ENCODE results near the gene TMEM204.

TMEM204 gene

DNA sequence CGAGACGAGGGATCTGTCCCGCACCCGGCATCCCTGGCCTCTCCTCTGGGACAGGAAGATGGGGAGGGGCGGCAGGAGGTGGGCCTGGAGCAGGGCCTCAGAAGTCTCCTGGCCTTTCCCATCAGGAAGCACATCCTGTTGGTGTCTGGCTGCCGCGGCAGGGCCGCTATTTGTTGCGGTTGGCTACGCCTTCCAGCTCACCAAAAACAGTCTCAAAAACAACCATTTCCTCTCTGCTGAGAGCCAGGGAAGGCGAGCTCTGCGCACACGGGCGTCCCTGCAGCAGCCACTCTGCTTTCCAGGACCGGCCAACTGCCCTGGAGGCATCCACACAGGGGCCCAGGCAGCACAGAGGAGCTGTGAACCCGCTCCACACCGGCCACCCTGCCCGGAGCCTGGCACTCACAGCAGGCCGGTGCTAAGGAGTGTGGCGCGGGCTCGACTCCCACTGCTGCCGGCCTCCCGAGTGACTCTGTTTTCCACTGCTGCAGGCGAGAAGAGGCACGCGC is at the start of gene TMEM204:
Gene TMEM204 (plus strand): TSS at position 224 of the 509 bp plus-strand sequence. CDS start 610 bp downstream, outside the sequence.
- no peak for DNase-seq

DNA sequence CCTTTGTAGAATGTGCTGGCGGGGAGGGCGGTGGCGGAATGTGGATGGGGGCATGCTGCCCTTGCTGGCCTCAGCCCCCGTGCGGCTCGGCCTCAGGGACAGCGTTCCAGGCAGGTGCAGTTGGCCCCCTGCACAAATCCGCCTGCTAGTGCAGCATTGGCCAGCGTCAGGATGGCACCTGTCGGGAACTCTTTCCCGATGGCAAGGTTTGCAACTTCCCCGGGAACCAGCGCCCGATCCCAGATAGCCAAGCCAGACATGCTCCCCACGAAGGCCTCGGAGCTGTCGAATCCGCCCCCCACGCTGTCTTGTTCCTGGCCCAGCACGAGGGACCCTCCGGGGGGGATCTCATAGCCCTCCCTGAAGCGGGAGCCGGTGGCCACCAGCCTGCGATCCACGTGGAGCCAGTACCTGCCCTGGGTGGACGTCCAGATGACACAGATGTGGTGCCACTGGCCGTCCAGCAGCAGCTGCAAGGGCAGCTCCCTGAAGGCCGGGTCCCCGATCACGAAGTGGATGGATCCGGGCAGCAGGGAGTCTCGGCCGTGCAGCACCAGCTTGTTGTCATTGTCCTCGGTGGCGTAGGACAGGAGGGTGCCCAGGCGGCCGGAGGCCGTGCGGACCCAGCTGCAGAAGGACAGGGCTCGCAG is 47.5 kb upstream of the TMEM204 start:
- DNase-seq: no peak

DNA sequence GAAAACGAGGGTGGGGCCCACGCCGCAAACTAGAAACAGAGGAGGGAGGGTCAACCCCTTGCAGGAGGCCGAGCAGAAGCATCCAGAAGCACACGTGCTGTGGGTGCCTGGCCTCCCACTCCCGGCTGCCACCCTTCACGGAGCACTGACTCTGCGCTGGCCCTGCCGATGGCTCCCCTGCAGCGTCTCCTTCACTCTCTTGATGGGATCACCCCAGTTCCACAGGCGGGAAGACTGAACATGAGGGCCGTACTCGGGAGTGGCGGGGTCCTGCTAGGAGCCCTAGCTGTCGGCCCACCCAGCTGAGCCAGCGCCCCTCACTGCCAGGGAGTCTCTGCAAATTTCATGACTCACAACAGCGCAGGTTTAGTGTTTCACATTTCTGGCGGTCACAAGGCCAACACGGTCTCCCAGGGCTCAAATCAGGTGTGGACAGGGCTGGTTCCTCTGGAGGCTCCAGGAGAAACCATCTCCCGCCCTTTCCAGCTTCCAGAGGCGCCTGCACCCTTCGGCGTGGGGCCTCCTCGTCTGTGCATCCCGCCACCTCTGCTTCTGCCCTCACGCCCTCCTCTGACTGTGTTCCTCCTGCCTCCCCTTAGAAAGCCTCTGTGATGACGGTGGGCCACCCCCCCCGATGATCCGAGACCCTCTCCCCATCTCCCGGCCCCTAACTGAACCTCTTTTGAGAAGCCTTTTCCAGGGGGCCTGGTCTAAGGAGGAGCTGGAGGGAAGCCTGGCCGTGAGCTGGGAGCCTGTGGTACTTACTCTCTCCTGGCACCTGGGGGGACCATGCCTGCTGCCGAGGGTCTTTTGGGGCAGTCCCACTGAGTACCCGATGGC is 46.7 kb upstream of the TMEM204 start:
- DNase-seq: no peak

DNA sequence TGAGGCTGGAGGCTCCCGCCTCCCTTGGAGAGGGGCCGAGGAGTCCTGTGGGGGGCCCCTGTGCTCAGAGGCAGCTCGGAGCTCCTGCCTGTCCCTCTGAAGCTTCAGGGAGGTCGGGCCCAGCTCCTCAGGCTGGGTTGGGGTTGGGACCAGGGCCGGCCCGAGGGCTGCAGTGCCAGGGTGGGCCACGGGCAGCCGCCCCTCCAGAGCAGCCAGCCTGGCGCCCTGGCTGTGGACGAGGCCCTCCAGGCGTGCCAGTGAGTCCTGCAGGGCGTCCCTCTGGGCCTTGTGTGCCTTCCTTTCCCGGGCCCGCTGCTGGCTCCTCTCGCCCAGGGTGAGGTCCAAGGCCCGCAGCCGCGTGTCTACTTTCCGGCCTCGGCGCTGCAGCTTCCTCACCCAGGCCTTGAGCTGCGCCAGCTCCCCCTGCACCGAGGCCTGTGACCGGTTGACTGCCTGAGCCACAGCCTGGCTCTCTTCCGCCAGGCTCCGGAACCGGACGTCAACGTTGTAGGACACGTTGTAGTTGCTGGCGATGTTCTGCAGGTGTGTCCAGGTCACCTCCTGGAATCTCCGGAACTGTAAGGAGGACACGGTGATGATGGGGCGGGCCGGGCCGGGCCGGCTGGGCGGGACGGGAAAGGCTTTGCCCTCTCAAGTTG is 45.9 kb upstream of the TMEM204 start:
- no peak for DNase-seq

DNA sequence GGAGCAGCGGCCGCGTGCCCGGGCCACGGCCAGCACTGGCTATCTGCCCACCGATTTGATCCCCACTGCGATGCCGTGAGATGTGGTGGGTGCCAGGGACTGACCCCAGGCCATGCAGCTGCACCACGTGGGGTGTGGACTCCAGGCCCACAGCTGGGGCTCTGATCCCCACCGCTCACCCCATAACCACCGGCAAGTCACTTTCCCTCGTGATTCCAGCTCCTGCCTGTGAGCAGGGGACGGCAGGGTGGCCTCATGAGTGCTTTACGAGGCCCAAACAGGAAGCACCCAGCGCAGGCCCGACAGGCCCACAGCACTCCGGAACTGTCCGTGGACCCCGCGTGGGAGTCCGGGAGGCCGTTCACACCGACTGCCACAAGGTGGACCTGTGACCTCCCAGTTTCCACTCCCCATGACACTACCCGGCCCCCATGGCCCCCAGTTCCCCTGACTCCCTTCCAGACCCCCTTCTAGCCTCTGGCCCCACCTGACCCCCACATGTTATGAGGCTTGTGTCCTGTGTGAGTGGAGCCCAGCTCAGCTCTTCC is 45.3 kb upstream of the TMEM204 start:
- DNase-seq: no peak

DNA sequence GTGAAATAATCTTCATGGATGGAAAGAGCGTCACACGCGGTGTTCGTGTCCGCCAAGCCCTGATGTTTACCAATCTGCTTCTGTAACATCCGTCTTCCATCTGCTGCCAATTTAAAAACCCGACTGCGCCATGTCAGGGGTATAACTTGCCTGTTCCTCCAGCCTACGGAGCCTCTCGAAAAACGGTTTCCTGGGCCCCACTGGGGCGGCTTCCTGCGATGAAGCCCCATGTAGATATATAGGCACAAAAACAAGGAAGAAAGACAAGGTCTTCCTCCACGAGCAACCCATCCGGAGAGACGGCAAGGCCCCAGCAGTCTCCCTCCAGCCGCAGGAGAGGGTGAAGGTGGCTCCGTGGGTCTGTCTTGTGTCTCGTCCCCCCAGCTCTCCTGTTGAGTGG is 44.8 kb upstream of the TMEM204 start, which contains the start of gene PTX4:
Gene PTX4 (minus strand): TSS at position 326 of the 400 bp plus-strand sequence. CDS start 35 bp downstream, at position 291.
- DNase-seq: no peak

DNA sequence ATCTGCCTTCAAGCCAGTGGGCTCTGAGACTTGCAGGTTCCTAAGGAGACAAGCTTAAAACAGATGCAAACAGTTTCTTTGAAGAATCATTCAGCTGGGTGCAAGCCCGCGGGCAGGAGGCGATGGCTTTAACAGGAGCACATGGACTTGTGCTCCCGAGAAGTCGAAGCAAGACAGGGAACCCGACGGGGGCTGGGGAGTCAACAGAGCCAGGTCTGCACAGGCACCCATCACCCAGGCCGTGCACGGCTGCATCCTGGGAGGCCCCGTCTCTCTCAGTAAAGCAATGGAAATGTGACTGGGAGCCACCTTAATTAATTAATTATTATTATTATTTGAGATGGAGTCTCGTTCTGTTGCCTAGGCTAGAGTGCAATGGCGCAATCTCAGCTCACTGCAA is 44.4 kb upstream of the TMEM204 start:
- DNase-seq: no peak

DNA sequence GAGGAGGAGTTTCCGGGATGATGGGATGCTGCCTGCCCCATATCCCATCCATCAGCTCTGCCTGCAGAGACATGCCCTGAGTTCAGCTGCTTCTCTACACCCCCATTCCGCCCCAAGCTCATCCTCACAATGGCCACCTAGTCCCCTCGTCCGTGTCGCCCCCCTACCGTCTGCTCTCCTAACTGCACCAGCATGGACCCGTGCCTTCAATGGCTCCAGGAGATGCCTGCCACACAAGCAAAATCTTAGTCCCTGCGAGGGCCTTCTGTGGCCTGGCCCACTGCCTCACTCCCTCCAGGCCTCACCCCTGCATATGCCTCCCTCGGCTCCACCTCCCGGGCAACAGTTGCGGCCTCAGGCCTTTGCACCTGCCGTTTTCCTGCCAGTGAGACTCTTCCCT is 42.1 kb upstream of the TMEM204 start:
- no peak for DNase-seq

DNA sequence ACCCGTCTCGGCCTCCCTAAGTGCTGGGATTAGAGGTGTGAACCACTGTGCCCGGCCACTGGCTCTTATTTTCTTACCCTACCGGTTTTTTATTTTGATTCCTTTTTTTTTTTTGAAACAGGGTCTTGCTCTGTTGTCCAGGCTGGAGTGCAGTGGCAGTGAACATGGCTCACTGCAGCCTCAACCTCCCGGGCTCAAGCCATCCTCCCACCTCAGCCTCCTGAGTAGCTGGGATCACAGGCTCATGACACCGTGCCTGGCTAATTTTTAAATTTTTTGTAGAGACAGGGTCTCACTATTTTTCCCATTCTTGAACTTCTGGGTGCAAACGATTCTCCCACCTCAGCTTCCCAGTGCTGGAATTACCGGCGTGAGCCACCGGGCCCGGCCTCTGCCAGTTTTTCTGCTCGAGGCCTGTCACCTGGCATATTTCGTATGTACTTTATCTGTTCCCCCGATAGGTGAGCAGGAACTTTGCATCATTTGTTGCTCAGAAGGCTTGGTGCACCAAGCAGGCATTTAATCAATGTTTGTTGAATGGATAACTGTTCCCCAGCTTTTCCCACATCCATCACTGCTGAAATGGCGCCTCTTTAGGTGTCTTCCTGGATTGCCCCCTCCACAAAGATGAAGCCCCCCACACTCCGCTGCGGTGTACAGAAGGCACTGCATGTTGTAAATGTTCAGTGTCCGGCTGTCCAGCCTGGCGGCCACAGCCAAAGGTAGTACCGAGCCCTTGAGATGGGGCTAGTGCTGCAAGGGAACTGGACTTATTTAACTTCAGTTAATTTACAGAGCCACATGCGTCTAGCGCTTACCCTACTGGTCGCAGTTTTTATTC is 41.2 kb upstream of the TMEM204 start:
- DNase-seq: no peak

DNA sequence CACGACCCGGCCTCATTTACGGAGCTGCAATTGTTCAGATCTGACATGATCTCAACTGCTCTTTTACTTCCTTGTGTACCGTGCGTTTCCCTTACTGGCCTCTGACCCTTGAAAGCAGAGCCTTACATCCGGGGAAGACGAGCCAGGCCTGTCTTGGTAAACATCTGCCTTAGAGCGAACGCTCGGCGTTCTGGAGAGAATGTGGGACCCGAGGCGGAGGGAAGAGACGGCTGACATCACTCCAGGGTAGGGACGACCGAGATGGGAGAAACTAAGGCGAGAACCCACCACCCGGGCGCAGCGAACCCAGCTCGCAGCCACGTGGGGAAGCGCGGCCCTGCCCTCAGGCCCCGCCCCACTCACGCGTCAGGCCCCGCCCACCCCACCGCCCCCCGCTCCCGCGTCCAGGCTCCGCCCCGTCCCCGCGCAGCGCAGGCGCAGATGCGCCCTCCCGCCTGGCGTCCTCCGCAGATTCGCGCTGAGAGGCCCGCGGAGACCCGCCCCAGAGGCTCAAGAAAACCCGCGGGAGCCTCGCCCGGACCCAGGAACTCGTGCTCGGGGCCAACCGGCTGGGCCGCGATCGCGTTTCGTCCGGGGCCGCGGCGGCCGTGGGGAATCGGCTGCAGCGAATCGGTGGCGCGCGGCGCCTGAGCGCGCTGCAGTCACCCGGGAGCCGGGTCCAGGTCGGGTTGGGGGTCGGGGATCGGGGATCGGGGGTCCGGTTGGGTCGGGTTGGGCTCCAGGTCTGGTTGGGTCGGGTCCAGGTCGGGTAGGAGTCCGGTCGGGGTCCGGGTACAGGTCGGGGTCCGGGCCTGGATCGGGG is 40.3 kb upstream of the TMEM204 start, which contains the start of gene TELO2:
Gene TELO2 (plus strand): TSS at position 438 of the 823 bp plus-strand sequence. CDS start 922 bp downstream, outside the sequence.
- peak; percentile 77 for DNase-seq

DNA sequence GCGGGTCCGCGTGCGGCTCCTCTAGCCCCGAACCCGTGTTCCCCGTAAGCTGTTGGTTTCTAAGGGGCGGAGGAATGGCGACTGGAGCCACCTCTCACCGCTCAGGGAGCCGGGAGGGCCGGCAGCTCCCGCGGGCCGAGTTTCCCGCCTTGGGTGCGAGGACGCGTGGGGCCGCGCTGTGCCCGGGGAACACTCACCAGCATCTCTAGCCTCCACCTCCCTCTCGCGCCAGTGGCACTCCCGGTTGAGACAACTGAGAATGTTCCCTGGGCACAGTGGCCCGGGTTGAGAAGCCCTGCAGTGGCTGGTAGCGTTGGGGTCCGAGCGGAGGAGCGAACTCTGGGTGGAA is 39.7 kb upstream of the TMEM204 start:
- DNase-seq: no peak

DNA sequence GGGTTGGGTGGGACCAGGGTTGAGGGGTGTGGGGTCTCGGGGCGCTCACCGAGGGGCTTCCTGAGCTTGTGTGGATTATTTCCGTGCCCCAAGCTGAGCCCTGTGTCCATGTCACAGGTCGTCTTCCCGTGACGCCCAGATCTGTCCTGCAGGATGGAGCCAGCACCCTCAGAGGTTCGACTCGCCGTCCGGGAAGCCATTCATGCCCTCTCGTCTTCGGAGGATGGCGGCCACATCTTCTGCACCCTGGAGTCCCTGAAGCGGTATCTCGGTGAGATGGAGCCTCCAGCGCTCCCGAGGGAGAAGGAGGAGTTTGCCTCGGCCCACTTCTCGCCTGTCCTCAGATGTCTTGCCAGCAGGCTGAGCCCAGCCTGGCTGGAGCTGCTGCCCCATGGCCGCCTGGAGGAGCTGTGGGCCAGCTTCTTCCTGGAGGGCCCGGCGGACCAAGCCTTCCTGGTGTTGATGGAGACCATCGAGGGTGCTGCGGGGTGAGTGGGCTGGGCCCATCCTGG is 39.3 kb upstream of the TMEM204 start:
- DNase-seq: no peak

DNA sequence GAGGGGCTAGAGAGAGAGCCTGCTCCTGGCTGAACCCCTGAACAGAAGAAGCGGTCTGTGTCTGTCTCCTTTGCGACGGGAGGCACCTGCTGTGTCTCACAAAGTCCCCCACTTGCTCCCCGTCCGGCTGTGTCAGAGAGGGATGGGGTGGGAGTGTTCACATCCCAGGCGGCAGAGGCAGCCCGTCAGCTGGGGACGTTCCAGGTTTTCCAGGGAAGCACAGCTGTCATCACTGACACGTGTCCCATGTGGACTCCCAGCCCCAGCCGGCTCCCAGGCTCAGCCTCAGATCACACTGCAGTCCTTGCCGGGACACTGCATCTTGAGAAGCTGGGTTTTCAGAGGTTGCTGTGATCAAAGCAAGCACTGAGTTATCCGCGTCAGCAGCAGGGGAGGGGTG is 38.8 kb upstream of the TMEM204 start:
- no peak for DNase-seq

DNA sequence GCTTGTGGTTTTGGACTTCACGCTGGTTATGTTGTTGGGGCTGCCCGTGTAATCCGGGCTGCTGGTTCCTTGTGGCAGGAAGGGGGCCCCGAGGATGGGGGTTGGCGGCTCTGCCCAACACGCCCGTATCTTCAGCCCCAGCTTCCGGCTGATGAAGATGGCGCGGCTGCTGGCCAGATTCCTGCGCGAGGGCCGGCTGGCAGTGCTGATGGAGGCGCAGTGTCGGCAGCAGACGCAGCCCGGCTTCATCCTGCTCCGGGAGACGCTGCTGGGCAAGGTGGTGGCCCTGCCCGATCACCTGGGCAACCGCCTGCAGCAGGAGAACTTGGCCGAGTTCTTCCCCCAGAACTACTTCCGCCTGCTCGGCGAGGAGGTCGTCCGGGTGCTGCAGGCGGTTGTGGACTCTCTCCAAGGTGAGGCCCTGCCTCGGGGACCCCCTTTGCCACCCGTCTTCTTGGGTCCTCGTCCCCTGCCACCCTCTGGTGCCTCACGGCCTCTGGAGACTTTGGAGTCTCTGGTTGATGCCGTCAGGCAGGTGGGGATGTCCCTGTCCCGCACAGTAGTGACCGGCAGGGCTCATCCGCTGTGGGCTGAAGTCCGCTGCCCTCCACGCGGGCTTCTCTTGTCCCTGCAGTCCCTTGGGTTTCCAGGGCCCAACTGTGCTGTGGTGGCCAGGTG is 38.1 kb upstream of the TMEM204 start:
- no peak for DNase-seq

DNA sequence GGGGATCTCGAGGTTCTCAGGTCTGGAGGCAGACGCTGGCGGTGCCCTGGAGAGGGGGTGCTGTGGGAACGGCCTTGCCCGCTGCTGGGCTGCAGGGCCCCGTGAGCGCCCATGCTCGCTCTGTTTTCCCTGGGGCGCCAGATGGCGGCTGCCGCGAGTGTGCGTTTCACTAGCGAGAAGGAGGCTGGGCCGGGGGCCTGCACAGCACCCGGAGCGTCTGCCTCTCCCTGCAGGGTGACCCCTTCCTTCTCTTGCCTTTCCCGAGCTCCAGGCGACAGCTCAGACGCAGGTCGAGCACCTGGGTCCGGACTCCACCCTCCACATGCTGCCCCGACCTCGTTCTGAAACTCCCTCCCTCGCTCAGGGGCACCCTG is 37.6 kb upstream of the TMEM204 start:
- DNase-seq: no peak

DNA sequence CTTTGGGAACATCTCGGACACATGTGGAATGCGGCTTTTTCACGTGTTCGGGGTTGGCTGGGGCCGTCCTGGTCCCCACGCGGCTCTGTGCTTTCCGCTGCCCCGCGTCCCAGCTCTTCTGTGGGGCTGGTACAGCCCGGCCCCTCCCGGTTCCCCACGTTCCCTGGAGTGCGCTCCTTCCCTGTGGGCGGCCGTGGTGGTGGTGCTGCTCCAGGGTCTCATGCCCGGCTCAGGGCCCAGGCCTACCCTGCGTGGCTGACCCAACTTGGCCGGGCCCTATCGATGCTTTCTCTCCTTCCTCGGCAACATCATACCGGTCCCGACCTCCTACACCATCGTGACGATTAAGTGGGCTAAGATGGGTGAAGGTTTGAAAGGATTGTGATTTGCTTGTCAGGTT is 37.0 kb upstream of the TMEM204 start:
- DNase-seq: no peak

DNA sequence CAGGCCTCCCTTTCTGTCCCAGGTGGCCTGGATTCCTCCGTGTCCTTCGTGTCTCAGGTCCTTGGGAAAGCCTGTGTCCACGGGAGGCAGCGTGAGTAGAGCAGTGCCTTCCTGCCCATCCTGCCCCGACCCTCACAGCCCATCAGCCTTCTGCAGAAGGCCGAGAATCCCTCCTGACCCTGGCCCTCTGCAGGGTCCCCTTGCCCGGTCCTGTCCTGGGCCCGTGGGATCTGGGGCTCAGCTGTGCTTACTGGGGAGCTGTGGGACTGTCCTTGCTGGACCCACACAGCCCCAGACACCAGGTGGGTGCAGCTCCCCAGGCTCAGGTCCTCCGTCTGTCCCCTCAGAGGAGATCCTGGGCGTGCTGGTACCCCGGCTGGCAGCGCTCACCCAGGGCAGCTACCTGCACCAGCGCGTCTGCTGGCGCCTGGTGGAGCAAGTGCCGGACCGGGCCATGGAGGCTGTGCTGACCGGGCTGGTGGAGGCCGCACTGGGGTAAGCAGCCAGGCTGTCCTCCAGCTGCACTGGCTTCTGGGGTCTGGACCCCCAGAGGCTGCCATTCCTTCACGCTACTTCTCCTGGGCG is 36.4 kb upstream of the TMEM204 start:
- no peak for DNase-seq

DNA sequence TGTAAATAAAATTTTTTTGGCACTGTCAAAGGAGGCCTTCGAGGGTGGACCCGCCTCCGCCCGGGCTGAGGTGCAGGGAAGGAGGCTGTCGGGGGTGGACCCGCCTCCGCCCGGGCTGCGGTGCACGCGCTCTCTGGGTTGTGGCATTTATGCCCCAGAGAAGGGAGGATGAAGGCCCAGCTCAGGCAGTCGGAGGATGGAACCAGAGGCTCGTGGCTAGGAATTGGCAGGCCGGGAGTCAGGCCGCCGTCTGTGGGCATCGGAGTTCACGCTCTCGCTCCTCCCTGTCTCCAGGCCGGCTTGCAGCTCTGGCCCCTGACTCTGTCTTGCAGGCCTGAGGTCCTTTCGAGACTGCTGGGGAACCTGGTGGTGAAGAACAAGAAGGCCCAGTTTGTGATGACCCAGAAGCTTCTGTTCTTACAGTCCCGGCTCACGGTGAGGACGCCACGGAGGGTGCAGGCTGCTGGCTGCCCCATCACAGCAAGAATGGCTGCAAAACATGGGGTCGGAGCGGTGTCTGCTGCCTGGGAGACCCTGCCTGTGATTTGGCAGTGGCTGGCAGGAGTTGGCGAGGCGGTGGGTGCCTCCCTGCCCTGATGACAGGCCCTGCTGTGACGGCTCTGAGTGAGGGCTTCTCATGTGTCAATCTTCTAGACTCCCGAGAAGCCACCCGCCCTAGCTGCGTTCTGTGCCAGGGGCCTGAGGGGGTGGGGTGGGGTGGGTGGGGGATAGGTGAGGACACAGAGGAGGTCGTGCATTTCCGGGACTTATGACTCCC is 34.4 kb upstream of the TMEM204 start:
- DNase-seq: no peak

DNA sequence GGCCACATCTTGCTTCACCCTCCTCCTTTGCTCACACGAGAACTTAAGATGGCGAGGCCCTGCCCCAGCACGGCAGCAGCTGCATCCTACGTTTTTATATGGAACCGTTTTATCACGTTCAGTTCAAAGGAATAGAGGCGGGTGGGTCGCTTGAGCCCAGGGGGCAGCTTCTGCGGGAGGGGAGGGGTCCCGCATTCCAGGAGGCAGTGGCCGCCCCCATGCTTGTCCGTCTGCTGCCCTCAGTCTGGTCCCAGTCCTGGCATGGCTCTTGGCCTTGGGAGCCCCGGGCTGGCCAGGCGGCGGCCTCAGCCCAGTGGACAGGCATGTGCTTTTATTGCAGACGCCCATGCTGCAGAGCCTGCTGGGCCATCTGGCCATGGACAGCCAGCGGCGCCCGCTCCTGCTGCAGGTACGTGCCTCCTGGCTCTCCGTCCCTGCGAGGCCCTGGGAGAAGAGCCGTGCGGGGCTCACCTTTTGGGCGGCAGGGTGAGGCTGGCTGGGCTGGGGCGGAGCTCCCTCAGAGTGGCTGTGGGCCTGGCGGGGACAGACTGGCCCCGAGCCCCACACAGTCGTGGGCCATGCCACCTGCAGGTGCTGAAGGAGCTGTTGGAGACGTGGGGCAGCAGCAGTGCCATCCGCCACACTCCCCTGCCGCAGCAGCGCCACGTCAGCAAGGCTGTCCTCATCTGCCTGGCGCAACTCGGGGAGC is 33.6 kb upstream of the TMEM204 start:
- no peak for DNase-seq

Data from NCI-H1092 (cell line).